ENCODE data around the gene EVC2. TPM values are rescaled to one million over a fixed set of nuclear protein-coding genes. Genes with fewer than 3 reads are reported as not detected.

EVC2 gene
- 10 to 100 TPM in 1 of 4 donors, 1 to 10 TPM in 3; 7.7 to 11.0 (median 8.6) TPM for polyA plus RNA-seq (ENCODE audit: insufficient read length in 4 of 4)

- no peak for DNase-seq (ENCODE audit: low read depth in 4 of 4, low spot score in 2 of 4)
Measured at GRCh38 chr4:5708449-5709206, at the start of gene EVC2. EVC2 (minus strand) TSS chr4:5708559; CDS start chr4:5708513, 46 bp downstream.

GRCh38 chr4:5757954-5758353 is 49.6 kb upstream of the EVC2 start:
- DNase-seq (ENCODE audit: low read depth in 4 of 4, low spot score in 2 of 4), result no peak

- no peak for DNase-seq (ENCODE audit: low read depth in 4 of 4, low spot score in 2 of 4)
Measured at GRCh38 chr4:5757536-5757935, 49.2 kb upstream of the EVC2 start.

- DNase-seq (ENCODE audit: low read depth in 4 of 4, low spot score in 2 of 4), result no peak
Measured at GRCh38 chr4:5757091-5757490, 48.7 kb upstream of the EVC2 start.

GRCh38 chr4:5756271-5756670 is 47.9 kb upstream of the EVC2 start:
- no peak for DNase-seq (ENCODE audit: low read depth in 4 of 4, low spot score in 2 of 4)

- DNase-seq (ENCODE audit: low read depth in 4 of 4, low spot score in 2 of 4), result no peak
Measured at GRCh38 chr4:5755679-5756078, 47.3 kb upstream of the EVC2 start.

GRCh38 chr4:5755161-5755560 is 46.8 kb upstream of the EVC2 start:
- DNase-seq (ENCODE audit: low read depth in 4 of 4, low spot score in 2 of 4), result no peak

- no peak for DNase-seq (ENCODE audit: low read depth in 4 of 4, low spot score in 2 of 4)
Measured at GRCh38 chr4:5754529-5754881, 46.1 kb upstream of the EVC2 start.

GRCh38 chr4:5753766-5754528 is 45.6 kb upstream of the EVC2 start:
- no peak for DNase-seq (ENCODE audit: low read depth in 4 of 4, low spot score in 2 of 4)

- no peak for DNase-seq (ENCODE audit: low read depth in 4 of 4, low spot score in 2 of 4)
Measured at GRCh38 chr4:5753366-5753765, 45.0 kb upstream of the EVC2 start.

GRCh38 chr4:5752376-5753184 is 44.2 kb upstream of the EVC2 start:
- DNase-seq (ENCODE audit: low read depth in 4 of 4, low spot score in 2 of 4), result no peak

GRCh38 chr4:5751666-5752375 is 43.5 kb upstream of the EVC2 start:
- no peak for DNase-seq (ENCODE audit: low read depth in 4 of 4, low spot score in 2 of 4)

- no peak for DNase-seq (ENCODE audit: low read depth in 4 of 4, low spot score in 2 of 4)
Measured at GRCh38 chr4:5750946-5751665, 42.7 kb upstream of the EVC2 start.

GRCh38 chr4:5750052-5750945 is 41.9 kb upstream of the EVC2 start:
- DNase-seq (ENCODE audit: low read depth in 4 of 4, low spot score in 2 of 4), result no peak

- DNase-seq (ENCODE audit: low read depth in 4 of 4, low spot score in 2 of 4), result no peak
Measured at GRCh38 chr4:5749568-5749967, 41.2 kb upstream of the EVC2 start.

- peak in 2 of 4 donors; percentile 45 to 73 for DNase-seq (ENCODE audit: low read depth in 4 of 4, low spot score in 2 of 4)
Measured at GRCh38 chr4:5747738-5748375, 39.5 kb upstream of the EVC2 start.

GRCh38 chr4:5746829-5747737 is 38.7 kb upstream of the EVC2 start:
- no peak for DNase-seq (ENCODE audit: low read depth in 4 of 4, low spot score in 2 of 4)

All from left renal cortex interstitium (tissue), 4 donors.